ENCODE data around the gene RHOH.

DNA sequence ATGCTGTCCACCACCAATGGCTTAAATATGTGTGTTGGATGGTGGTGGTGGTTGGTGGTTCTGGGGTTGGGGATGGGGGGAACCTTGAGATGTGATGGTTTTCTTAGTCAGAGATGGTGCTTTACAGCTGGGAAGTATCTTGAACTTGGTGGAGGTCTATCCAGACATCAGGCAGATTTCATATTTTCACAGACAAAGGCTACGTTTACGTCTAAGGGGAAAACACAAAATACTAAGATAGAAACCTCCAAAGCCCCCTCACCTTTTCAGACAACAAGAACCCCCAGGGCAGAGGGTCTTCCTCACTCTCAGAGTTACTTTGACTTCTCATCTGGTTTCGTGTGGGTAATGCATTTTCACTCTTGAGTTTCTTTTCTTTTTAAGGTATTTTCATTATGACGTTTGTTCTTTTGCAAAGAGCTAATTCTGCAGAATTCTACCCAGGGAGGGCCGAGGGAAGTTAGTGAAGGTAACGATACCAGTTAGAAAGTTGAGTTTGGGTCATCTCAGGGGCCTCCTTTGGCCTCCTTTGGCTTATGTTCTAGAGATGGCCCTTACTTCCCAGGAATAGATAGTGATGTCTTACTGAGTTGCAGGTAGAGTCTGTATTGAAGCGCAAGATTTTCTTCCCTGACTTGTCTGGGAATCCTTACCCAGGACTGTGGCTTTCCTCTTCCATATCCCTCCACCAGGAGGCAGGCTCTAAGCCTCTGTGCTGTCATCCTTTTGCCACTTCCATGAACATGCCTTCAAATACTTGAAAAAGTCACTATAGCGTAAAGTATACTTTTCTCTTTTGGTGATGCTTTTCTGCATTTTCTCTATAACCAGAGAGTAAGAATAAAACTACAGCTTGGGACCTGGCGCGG, 31.9 kb downstream of the RHOH start:
- no peak for TF ChIP-seq POLR2A (IDR thresholded peaks at IDR 0.05)
- TF ChIP-seq, protein P1, sequence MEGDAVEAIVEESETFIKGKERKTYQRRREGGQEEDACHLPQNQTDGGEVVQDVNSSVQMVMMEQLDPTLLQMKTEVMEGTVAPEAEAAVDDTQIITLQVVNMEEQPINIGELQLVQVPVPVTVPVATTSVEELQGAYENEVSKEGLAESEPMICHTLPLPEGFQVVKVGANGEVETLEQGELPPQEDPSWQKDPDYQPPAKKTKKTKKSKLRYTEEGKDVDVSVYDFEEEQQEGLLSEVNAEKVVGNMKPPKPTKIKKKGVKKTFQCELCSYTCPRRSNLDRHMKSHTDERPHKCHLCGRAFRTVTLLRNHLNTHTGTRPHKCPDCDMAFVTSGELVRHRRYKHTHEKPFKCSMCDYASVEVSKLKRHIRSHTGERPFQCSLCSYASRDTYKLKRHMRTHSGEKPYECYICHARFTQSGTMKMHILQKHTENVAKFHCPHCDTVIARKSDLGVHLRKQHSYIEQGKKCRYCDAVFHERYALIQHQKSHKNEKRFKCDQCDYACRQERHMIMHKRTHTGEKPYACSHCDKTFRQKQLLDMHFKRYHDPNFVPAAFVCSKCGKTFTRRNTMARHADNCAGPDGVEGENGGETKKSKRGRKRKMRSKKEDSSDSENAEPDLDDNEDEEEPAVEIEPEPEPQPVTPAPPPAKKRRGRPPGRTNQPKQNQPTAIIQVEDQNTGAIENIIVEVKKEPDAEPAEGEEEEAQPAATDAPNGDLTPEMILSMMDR (IDR thresholded peaks at IDR 0.05): no peak
